Thoracic aorta (tissue), 2 donors: Measurements from ENCODE around the gene AQR. TPM values are rescaled to one million over a fixed set of nuclear protein-coding genes. Genes with fewer than 3 reads are reported as not detected.

ENCODE experiments used
- ATAC-seq: fragments of 150-250 bp; one replicate; pipeline ENCODE4 v1.8.0; 2017; ENCODE audit warnings: low read depth; ENCODE audit not compliant: insufficient number of reproducible peaks, low FRiP score
- DNase-seq: peaks from one replicate; pipeline ENCODE4 v3.0.0-alpha.2; 2020; ENCODE audit warnings: low spot score
- H3K27ac ChIP-seq, 2 donors: fragments of 200-600 bp; sonication (generic); 1 replicate in 1 of 2; 2 replicates in 1 of 2; pipeline ENCODE4 v1.5.1; 2016; ENCODE audit warnings: mild to moderate bottlenecking in 2 of 2, moderate library complexity in 2 of 2
- H3K27me3 ChIP-seq: fragments of 200-600 bp; sonication (generic); replicated peaks from 2 replicates; pipeline ENCODE4 v1.6.0; 2016; ENCODE audit warnings: mild to moderate bottlenecking; ENCODE audit not compliant: insufficient read depth
- H3K36me3 ChIP-seq: fragments of 200-600 bp; sonication (generic); one replicate; pipeline ENCODE4 v1.5.1; 2016
- H3K4me1 ChIP-seq, 2 donors: fragments of 200-600 bp; sonication (generic); 1 replicate in 1 of 2; 2 replicates in 1 of 2; pipeline versions ENCODE4 v1.5.1 to v1.6.0; 2016; ENCODE audit warnings: low read depth in 2 of 2, mild to moderate bottlenecking in 1 of 2; ENCODE audit not compliant: control insufficient read depth in 1 of 2
- H3K4me3 ChIP-seq: fragments of 200-600 bp; sonication (generic); 2 replicates; pipeline ENCODE4 v1.5.1; 2016; ENCODE audit warnings: mild to moderate bottlenecking
- H3K9me3 ChIP-seq: fragments of 200-600 bp; sonication (generic); 2 replicates; pipeline ENCODE4 v1.5.1; 2016
- total RNA-seq, 2 donors: library from RNA; depleted of rRNA; stranded (reverse); fragments of >200 nt; gene quantifications; one replicate each; pipeline versions ENCODE4 v1.1.0 to v1.2.3, GENCODE V29; 2016
- TF ChIP-seq, protein P1 (sequence below): fragments of 200-600 bp; sonication (generic); IDR thresholded peaks from one replicate; pipeline ENCODE4 v1.5.1; 2019; ENCODE audit warnings: antibody characterized with exemption

The AQR gene
- total RNA-seq, 2 donors from 2014 or later = 19.6 to 37.0 TPM

DNA sequence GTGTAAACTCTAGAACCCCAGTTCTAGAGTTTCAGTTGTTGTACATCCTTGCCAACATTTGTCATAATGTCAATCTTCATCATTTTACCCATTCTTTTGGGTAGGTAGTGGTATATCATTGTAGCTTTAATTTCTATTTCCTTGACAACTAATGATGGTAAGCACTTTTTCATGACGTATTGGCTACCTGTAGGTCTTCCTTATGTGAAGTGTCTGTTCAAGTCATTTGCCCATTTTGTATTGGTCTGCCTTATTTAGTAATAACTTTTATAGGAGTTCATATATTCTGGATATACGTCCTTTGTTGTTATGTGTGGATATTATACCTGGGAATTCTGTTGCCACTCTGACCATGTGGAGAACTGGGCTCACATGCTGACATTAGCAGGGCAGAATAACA lies 100.4 kb downstream of the AQR start:
- no peak for ATAC-seq
- Histone ChIP-seq H3K27me3 (no peaks in the 10 kb centered on the region), H3K27ac (no peak overlapping the region), H3K4me1 (peaks cover 0 to 5% of the 10 kb centered on the region in 2 donors), H3K9me3 (no peaks in the 10 kb centered on the region), H3K4me3 (no peak overlapping the region), H3K36me3 (peaks cover 4% of the 10 kb centered on the region)
- TF ChIP-seq, protein P1, sequence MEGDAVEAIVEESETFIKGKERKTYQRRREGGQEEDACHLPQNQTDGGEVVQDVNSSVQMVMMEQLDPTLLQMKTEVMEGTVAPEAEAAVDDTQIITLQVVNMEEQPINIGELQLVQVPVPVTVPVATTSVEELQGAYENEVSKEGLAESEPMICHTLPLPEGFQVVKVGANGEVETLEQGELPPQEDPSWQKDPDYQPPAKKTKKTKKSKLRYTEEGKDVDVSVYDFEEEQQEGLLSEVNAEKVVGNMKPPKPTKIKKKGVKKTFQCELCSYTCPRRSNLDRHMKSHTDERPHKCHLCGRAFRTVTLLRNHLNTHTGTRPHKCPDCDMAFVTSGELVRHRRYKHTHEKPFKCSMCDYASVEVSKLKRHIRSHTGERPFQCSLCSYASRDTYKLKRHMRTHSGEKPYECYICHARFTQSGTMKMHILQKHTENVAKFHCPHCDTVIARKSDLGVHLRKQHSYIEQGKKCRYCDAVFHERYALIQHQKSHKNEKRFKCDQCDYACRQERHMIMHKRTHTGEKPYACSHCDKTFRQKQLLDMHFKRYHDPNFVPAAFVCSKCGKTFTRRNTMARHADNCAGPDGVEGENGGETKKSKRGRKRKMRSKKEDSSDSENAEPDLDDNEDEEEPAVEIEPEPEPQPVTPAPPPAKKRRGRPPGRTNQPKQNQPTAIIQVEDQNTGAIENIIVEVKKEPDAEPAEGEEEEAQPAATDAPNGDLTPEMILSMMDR = no peak
- no peak for DNase-seq

- Histone ChIP-seq H3K27ac (no peak overlapping the region), H3K9me3 (no peaks in the 10 kb centered on the region), H3K4me3 (no peak overlapping the region), H3K27me3 (no peaks in the 10 kb centered on the region), H3K4me1 (no peaks in the 10 kb centered on the region), H3K36me3 (peaks cover 9% of the 10 kb centered on the region)
- ATAC-seq (no peak), DNase-seq (no peak)
- TF ChIP-seq, protein P1 = no peak
Observed at GRCh38 chr15:34865531-34865930, 104.0 kb downstream of the AQR start.

- H3K4me3 ChIP-seq = no peak overlapping the region
- TF ChIP-seq, protein P1 = no peak
- H3K27me3 ChIP-seq = no peaks in the 10 kb centered on the region
- no peak overlapping the region for H3K27ac ChIP-seq
- DNase-seq (no peak), ATAC-seq (no peak)
- H3K9me3 ChIP-seq = no peaks in the 10 kb centered on the region
- H3K36me3 ChIP-seq = peaks cover 15% of the 10 kb centered on the region
- H3K4me1 ChIP-seq = peaks cover 4 to 7% of the 10 kb centered on the region in 2 donors
Observed at GRCh38 chr15:34861214-34861613, 108.3 kb downstream of the AQR start.

DNA sequence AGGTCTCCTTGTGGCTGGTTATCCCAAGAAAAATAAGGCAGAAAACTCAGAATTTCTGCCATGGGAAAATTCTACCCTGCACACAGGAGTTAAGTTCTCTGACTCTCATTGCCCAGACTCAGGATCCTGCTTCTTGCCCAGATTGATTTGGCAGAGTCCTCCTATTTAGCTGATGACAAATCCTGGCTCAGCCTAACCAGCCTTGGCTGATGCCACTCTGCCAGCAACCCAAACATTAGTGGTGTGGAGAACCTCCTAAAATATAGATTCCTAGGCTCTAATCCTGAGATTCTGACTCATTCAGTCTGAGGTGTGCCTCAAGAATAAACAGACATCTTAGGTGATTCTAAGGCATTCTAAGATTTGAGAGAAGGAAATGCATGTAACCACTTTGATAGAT lies 113.6 kb downstream of the AQR start:
- DNase-seq (peak; percentile 18), ATAC-seq (peak; percentile 71)
- Histone ChIP-seq H3K4me3 (no peak overlapping the region), H3K36me3 (peaks cover 6% of the 10 kb centered on the region), H3K27ac (peak overlapping the region; percentile 53 to 71), H3K4me1 (peaks cover 24 to 57% of the 10 kb centered on the region in 2 donors), H3K27me3 (no peaks in the 10 kb centered on the region), H3K9me3 (no peaks in the 10 kb centered on the region)
- TF ChIP-seq, protein P1 = no peak

GRCh38 chr15:34855413-34855812 lies 114.1 kb downstream of the AQR start:
- Histone ChIP-seq H3K27me3 (no peaks in the 10 kb centered on the region), H3K4me1 (peaks cover 24 to 57% of the 10 kb centered on the region in 2 donors), H3K36me3 (peaks cover 6% of the 10 kb centered on the region), H3K27ac (peak overlapping the region; percentile 53 to 71), H3K9me3 (no peaks in the 10 kb centered on the region), H3K4me3 (no peak overlapping the region)
- TF ChIP-seq, protein P1 = no peak
- peak; percentile 53 for ATAC-seq
- DNase-seq = no peak
